Testis (tissue), 3 donors: Measurements from ENCODE around the gene KL. TPM values are rescaled to one million over a fixed set of nuclear protein-coding genes. Genes with fewer than 3 reads are reported as not detected.

Experiments
- DNase-seq: peaks from one replicate; pipeline ENCODE4 v3.0.0-alpha.2; 2019
- H3K27ac ChIP-seq, 2 donors: fragments of 200-600 bp; sonication (generic); one replicate each; pipeline ENCODE4 v1.5.1; 2019
- H3K27me3 ChIP-seq: fragments of 200-600 bp; sonication (generic); one replicate; pipeline ENCODE4 v1.5.1; 2019
- H3K36me3 ChIP-seq: fragments of 200-600 bp; sonication (generic); one replicate; pipeline ENCODE4 v1.5.1; 2017; ENCODE audit warnings: low read depth; ENCODE audit errors: missing control alignments
- H3K4me1 ChIP-seq: fragments of 200-600 bp; sonication (generic); one replicate; pipeline ENCODE4 v1.5.1; 2019
- H3K4me3 ChIP-seq, 2 donors: fragments of 200-600 bp; sonication (generic); one replicate each; pipeline ENCODE4 v1.5.1; 2017 to 2019
- H3K9me3 ChIP-seq: fragments of 200-600 bp; sonication (generic); one replicate; pipeline ENCODE4 v1.5.1; 2017
- POLR2A ChIP-seq: fragments of 450-650 bp; IDR thresholded peaks from one replicate; pipeline ENCODE4 v1.6.1; 2017; ENCODE audit warnings: antibody characterized with exemption, mild to moderate bottlenecking, moderate library complexity
- WGBS, 2 donors: methylation state at CpG; one replicate each; pipeline ENCODE4 v1.1.5; 2018; 5-methylcytosine and 5-hydroxymethylcytosine counted together
- intact Hi-C: fragments of 100-400 bp; cut with DNase I; formaldehyde crosslinking; loops from one replicate; pipeline ENCODE4 v1.15.1; 2023; ENCODE audit warnings: low total_unique reads
- polyA plus RNA-seq: library from polyadenylated mRNA; stranded (reverse); fragments of 350-450 nt; fragmentation: Illumina TruSeq; extraction: RNeasy Lipid Tissue Mini Kit (QIAGEN cat#74804); gene quantifications from one replicate; pipeline ENCODE4 v1.2.3, GENCODE V29; 2014; ENCODE audit warnings: low read depth, low replicate concordance; ENCODE audit not compliant: insufficient read depth
- total RNA-seq, 2 donors: library from RNA; depleted of rRNA; stranded (reverse); fragments of >200 nt; gene quantifications; one replicate each; pipeline ENCODE4 v1.2.3, GENCODE V29; 2016
- TF ChIP-seq, protein P1 (sequence below), 3 experiments: fragments of 450-650 bp in 2 of 3; fragments of 200-600 bp in 1 of 3; sonication (generic) in 1 of 3; IDR thresholded peaks; one replicate each; pipeline ENCODE4 v1.5.1; 2016 to 2019; ENCODE audit warnings: antibody characterized with exemption in 3 of 3, mild to moderate bottlenecking in 2 of 3, moderate library complexity in 1 of 3

Gene KL
- total and polyA plus RNA-seq, 3 donors from 2014 or later = 0.81 to 1.6 (median 1.1) TPM

DNA sequence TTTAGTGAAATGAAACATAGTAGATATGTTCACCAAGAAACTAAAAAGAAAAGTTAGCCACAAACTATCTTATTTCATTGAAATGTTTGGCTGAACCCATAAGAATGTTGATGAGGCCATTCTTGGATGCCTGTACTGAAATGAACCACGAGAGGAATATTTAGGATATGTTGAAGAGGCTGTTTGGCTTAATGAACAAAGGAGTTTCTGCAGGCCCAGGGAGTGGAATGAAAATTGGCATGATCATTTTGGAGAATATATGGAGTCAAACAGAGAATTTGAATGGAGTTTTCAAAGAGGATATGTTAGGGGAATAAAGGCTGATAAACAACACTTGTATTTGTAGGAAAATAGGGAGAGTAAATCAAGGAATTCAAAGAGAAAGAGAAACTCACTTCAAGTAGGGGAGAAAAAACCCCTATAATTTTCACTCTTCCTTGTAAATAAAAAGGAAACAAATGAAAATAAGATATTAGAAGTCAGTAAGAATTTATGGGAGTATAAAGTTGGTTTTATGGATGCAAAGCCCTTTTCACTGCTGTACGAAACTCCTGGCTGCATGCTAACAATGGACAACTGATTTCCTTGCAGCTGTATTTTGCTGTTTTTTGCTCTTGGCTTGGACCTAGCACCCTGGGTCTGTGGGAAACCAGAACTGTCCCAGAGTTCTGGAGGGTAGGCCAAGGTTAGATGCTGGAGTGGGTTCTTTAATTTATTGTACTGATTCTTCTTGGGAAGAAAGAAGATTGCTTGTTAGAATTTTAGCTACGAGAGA lies 36.5 kb downstream of the KL start:
- TF ChIP-seq, protein P1, sequence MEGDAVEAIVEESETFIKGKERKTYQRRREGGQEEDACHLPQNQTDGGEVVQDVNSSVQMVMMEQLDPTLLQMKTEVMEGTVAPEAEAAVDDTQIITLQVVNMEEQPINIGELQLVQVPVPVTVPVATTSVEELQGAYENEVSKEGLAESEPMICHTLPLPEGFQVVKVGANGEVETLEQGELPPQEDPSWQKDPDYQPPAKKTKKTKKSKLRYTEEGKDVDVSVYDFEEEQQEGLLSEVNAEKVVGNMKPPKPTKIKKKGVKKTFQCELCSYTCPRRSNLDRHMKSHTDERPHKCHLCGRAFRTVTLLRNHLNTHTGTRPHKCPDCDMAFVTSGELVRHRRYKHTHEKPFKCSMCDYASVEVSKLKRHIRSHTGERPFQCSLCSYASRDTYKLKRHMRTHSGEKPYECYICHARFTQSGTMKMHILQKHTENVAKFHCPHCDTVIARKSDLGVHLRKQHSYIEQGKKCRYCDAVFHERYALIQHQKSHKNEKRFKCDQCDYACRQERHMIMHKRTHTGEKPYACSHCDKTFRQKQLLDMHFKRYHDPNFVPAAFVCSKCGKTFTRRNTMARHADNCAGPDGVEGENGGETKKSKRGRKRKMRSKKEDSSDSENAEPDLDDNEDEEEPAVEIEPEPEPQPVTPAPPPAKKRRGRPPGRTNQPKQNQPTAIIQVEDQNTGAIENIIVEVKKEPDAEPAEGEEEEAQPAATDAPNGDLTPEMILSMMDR (IDR thresholded peaks at IDR 0.05) = no peak
- TF ChIP-seq POLR2A = no peak
- no peaks in the 10 kb centered on the region for H3K36me3 ChIP-seq
- intact Hi-C loops = no loop called here
- peaks cover 8% of the 10 kb centered on the region for H3K4me1 ChIP-seq
- no peak for DNase-seq
- no peak overlapping the region for H3K27ac ChIP-seq
- 59 to 61% methylated on average over 3 of the region's 3 CpGs for WGBS, 2 donors
- no peaks in the 10 kb centered on the region for H3K27me3 ChIP-seq
- no peaks in the 10 kb centered on the region for H3K9me3 ChIP-seq
- no peak overlapping the region for H3K4me3 ChIP-seq

DNA sequence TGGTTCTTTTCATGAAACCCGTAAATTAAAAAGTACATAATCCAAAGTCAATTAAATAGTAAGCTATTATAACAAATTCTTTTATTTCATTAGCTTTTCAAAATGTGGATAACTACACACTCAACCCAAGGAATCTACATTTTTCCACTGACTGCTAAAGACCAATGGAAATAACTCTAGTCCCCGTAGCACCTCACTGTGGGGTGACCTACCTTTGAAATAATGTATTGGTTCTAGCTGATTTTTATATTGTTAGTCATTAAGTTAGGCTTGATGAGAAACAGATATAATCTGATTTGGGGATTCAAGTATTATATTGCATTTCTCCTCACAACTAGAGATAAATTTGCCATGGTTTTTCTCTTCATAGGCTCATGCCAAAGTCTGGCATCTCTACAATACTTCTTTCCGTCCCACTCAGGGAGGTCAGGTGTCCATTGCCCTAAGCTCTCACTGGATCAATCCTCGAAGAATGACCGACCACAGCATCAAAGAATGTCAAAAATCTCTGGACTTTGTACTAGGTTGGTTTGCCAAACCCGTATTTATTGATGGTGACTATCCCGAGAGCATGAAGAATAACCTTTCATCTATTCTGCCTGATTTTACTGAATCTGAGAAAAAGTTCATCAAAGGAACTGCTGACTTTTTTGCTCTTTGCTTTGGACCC lies 37.3 kb downstream of the KL start:
- Histone ChIP-seq H3K27ac (no peak overlapping the region), H3K27me3 (no peaks in the 10 kb centered on the region), H3K36me3 (no peaks in the 10 kb centered on the region), H3K4me1 (peaks cover 8% of the 10 kb centered on the region), H3K9me3 (no peaks in the 10 kb centered on the region), H3K4me3 (no peak overlapping the region)
- 83 to 86% methylated on average over 7 of the region's 7 CpGs for WGBS, 2 donors
- intact Hi-C loops = no loop called here
- TF ChIP-seq, protein P1 (IDR thresholded peaks at IDR 0.05) = no peak
- no peak for TF ChIP-seq POLR2A
- no peak for DNase-seq

DNA sequence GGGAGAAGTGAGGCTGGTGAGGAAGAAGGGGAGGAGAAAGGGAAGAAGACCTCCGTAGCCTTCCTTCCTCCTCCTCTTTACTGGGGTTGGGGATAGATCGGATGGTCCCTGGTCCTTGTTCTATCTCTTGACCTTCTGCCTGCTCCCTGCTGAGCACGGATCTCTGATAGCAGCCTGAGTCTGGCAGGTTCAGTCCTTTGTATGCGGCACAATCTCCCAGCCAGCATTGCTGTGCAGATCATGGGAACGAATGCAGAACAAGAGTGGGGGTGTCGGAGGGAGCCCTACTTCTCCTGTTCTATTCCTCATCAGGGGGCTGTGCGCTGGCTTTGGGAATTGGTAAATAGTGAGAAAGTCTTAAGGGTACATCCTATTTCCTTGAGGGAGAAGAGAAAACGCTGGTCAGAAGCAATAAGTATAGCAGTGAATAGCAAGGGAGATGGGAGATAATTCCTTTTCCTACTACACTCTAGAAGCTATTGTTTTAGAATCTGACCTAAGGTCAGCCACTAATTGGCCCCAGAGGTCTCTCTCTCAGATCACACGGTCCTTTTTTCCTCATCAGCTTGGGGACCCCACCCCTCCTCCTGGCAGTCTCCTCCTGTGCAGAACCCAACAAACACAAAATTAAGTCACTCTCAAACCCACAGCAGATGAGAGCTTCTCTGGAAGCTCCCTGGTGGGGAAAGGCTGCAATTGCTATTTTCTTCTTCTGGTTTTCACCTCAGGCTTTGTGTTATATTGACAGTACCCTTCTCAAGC lies 41.0 kb downstream of the KL start:
- intact Hi-C loops = no loop called here
- Histone ChIP-seq H3K4me3 (no peak overlapping the region), H3K27me3 (no peaks in the 10 kb centered on the region), H3K36me3 (no peaks in the 10 kb centered on the region), H3K9me3 (no peaks in the 10 kb centered on the region), H3K4me1 (peaks cover 8% of the 10 kb centered on the region), H3K27ac (peak overlapping the region; percentile 9 to 63)
- 5 to 8% methylated on average over 9 of the region's 9 CpGs for WGBS, 2 donors
- peak; percentile 24 for DNase-seq
- TF ChIP-seq, protein P1 (IDR thresholded peaks at IDR 0.05) = peak; percentile 10 to 46 (median 41)
- no peak for TF ChIP-seq POLR2A

DNA sequence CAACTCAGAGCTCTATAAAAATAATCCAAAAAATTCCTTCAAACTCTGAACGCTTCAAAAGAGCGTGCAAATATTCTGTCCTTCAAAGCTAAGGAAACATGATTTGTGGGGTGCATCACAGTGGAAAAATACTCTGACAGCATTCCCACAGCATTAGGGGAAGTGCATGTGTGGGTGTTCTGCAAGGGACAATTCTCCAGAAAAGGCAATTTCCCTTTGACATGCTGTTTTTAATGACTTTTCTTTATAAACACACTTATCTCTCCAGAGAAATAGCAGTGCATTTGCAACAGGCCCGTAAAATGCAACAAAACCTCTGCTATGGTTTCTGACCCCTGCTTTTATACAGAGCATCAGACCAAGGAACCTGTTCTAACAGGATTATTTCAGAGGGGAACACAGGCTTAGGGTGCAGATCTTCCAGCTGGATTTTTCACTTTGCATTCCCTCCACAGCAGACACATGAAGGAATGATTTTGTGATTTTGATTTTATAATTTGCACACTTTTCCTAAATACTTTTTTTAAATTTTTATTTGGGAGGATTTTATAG lies 42.6 kb downstream of the KL start:
- Histone ChIP-seq H3K36me3 (no peaks in the 10 kb centered on the region), H3K9me3 (no peaks in the 10 kb centered on the region), H3K4me3 (no peak overlapping the region), H3K27me3 (no peaks in the 10 kb centered on the region), H3K27ac (no peak overlapping the region), H3K4me1 (peaks cover 8% of the 10 kb centered on the region)
- intact Hi-C loops = no loop called here
- DNase-seq = no peak
- TF ChIP-seq, protein P1 (IDR thresholded peaks at IDR 0.05) = no peak
- TF ChIP-seq POLR2A = no peak
- 42 to 56% methylated on average over 3 of the region's 3 CpGs for WGBS, 2 donors
